Endodermal cell (in vitro differentiated cells): ENCODE measurements around the gene BTBD9. TPM values are rescaled to one million over a fixed set of nuclear protein-coding genes. Genes with fewer than 3 reads are reported as not detected.
A peak's percentile ranks its signal among the peaks of the same experiment; 100 is the strongest.

Experiments
- DNase-seq: peaks from one replicate; pipeline ENCODE4 v3.0.0-alpha.2; 2017
- H3K27ac ChIP-seq: 2 replicates; pipeline ENCODE4 v1.5.1; 2013; ENCODE audit warnings: mild to moderate bottlenecking, low read depth, low read length, moderate library complexity
- H3K27me3 ChIP-seq: 2 replicates; pipeline ENCODE4 v1.6.1; 2013; ENCODE audit warnings: mild to moderate bottlenecking, low read length, moderate library complexity; ENCODE audit not compliant: insufficient read depth, control insufficient read depth, poor library complexity, severe bottlenecking
- H3K36me3 ChIP-seq: 2 replicates; pipeline ENCODE4 v1.7.0; 2013; ENCODE audit warnings: mild to moderate bottlenecking, low read length, moderate library complexity; ENCODE audit not compliant: control insufficient read depth, insufficient read depth
- H3K4me1 ChIP-seq: one replicate; pipeline ENCODE4 v1.7.0; 2013; ENCODE audit warnings: low read length; ENCODE audit not compliant: control insufficient read depth, insufficient read depth
- H3K4me3 ChIP-seq: 2 replicates; pipeline ENCODE4 v1.5.1; 2013; ENCODE audit warnings: mild to moderate bottlenecking, low read length, moderate library complexity
- H3K9ac ChIP-seq: 2 replicates; pipeline ENCODE4 v1.6.1; 2013; ENCODE audit warnings: mild to moderate bottlenecking, low read length, moderate library complexity; ENCODE audit not compliant: poor library complexity, severe bottlenecking; ENCODE audit errors: extremely low read depth
- H3K9me3 ChIP-seq: 2 replicates; pipeline ENCODE4 v1.6.1; 2013; ENCODE audit warnings: mild to moderate bottlenecking, low read length, moderate library complexity; ENCODE audit not compliant: control insufficient read depth
- H3K27ac Mint-ChIP-seq: 2 replicates; pipeline ENCODE4 v1.8.0; 2020; ENCODE audit warnings: mixed read lengths
- H3K27me3 Mint-ChIP-seq: 2 replicates; pipeline ENCODE4 v1.8.0; 2021; ENCODE audit warnings: mild to moderate bottlenecking, mixed read lengths; ENCODE audit not compliant: insufficient read depth
- H3K36me3 Mint-ChIP-seq: 2 replicates; pipeline ENCODE4 v1.8.0; 2020; ENCODE audit warnings: low read depth, mixed read lengths
- H3K4me1 Mint-ChIP-seq: 2 replicates; pipeline ENCODE4 v1.8.0; 2020; ENCODE audit warnings: mixed read lengths
- H3K4me3 Mint-ChIP-seq: 2 replicates; pipeline ENCODE4 v1.8.0; 2020; ENCODE audit warnings: mild to moderate bottlenecking, moderate library complexity, mixed read lengths
- H3K9me3 Mint-ChIP-seq: 2 replicates; pipeline ENCODE4 v1.8.0; 2020; ENCODE audit warnings: mild to moderate bottlenecking, mixed read lengths
- CTCF ChIP-seq: fragments of 200-600 bp; sonication (generic); conservative IDR thresholded peaks from 2 replicates; pipeline ENCODE4 v1.5.0; 2021; ENCODE audit warnings: antibody characterized with exemption, mild to moderate bottlenecking
- WGBS, 2 experiments: methylation state at CpG; one replicate each; pipeline versions ENCODE4 v1.1.5 to v1.1.7; 2013; ENCODE audit warnings: missing lambda C conversion rate in 2 of 2, mixed read lengths in 1 of 2; ENCODE audit not compliant: insufficient coverage in 1 of 2, insufficient read length in 1 of 2; 5-methylcytosine and 5-hydroxymethylcytosine counted together
- total RNA-seq, 2 donors: library from RNA; stranded (reverse); fragmentation: NEBNext Ultra II Directional in 1 of 2; extraction: Animal tissue kit (Norgen Biotek cat#: 25700) in 1 of 2; gene quantifications; 2 replicates in 1 of 2; 3 replicates in 1 of 2; pipeline ENCODE4 v1.2.1, GENCODE V29; 2021

Gene BTBD9
- total RNA-seq, 2 donors from 2014 or later, result 7.6 to 12.3 TPM

GRCh38 chr6:38162493-38163185, 477.1 kb downstream of the BTBD9 start:
- Mint-ChIP-seq H3K36me3 (peaks cover 22% of the 10 kb centered on the region), H3K4me1 (peaks cover 13% of the 10 kb centered on the region), H3K9me3 (no peaks in the 10 kb centered on the region), H3K27ac (no peak overlapping the region), H3K4me3 (no peak overlapping the region), H3K27me3 (no peaks in the 10 kb centered on the region)
- Histone ChIP-seq H3K27ac (no peak overlapping the region), H3K36me3 (no peaks in the 10 kb centered on the region), H3K9me3 (no peaks in the 10 kb centered on the region), H3K4me1 (no peaks in the 10 kb centered on the region), H3K9ac (no peak overlapping the region), H3K4me3 (no peak overlapping the region), H3K27me3 (no peaks in the 10 kb centered on the region)
- whole genome bisulfite sequencing, 2 experiments, result 95 to 96% methylated on average over 13 to 17 of the region's 17 CpGs
- TF ChIP-seq CTCF, result no peak
- no peak for DNase-seq

- H3K27ac ChIP-seq, result no peak overlapping the region
- H3K4me1 ChIP-seq, result no peaks in the 10 kb centered on the region
- no peak overlapping the region for H3K4me3 Mint-ChIP-seq
- no peak overlapping the region for H3K4me3 ChIP-seq
- 96 to 98% methylated on average over 11 to 15 of the region's 15 CpGs for WGBS, 2 experiments
- H3K36me3 ChIP-seq, result no peaks in the 10 kb centered on the region
- H3K9me3 Mint-ChIP-seq, result no peaks in the 10 kb centered on the region
- H3K27me3 Mint-ChIP-seq, result no peaks in the 10 kb centered on the region
- peaks cover 13% of the 10 kb centered on the region for H3K4me1 Mint-ChIP-seq
- peak; percentile 52 for DNase-seq
- TF ChIP-seq CTCF, result no peak
- no peak overlapping the region for H3K9ac ChIP-seq
- no peaks in the 10 kb centered on the region for H3K27me3 ChIP-seq
- no peaks in the 10 kb centered on the region for H3K9me3 ChIP-seq
- H3K36me3 Mint-ChIP-seq, result peaks cover 22% of the 10 kb centered on the region
- no peak overlapping the region for H3K27ac Mint-ChIP-seq
Measured at GRCh38 chr6:38161754-38162492, 477.8 kb downstream of the BTBD9 start.

- no peak overlapping the region for H3K4me3 Mint-ChIP-seq
- no peaks in the 10 kb centered on the region for H3K27me3 Mint-ChIP-seq
- H3K9me3 ChIP-seq, result no peaks in the 10 kb centered on the region
- no peak overlapping the region for H3K4me3 ChIP-seq
- H3K9me3 Mint-ChIP-seq, result no peaks in the 10 kb centered on the region
- no peak overlapping the region for H3K27ac ChIP-seq
- DNase-seq, result no peak
- no peaks in the 10 kb centered on the region for H3K36me3 ChIP-seq
- 95 to 97% methylated on average over 14 to 15 of the region's 15 CpGs for WGBS, 2 experiments
- H3K4me1 Mint-ChIP-seq, result peaks cover 10% of the 10 kb centered on the region
- no peaks in the 10 kb centered on the region for H3K4me1 ChIP-seq
- H3K27ac Mint-ChIP-seq, result no peak overlapping the region
- H3K9ac ChIP-seq, result no peak overlapping the region
- no peaks in the 10 kb centered on the region for H3K27me3 ChIP-seq
- peaks cover 22% of the 10 kb centered on the region for H3K36me3 Mint-ChIP-seq
- no peak for TF ChIP-seq CTCF
Measured at GRCh38 chr6:38161331-38161730, 478.4 kb downstream of the BTBD9 start.
